HG03439 (cell line): ENCODE data around the gene CARMIL1.

Experiments
- ATAC-seq: cut with Tn5 transposase; IDR thresholded peaks from one replicate; pipeline ENCODE4 v1.9.1; 2021; ENCODE audit warnings: mild to moderate bottlenecking, moderate library complexity; ENCODE audit not compliant: unreplicated experiment

The CARMIL1 gene

DNA sequence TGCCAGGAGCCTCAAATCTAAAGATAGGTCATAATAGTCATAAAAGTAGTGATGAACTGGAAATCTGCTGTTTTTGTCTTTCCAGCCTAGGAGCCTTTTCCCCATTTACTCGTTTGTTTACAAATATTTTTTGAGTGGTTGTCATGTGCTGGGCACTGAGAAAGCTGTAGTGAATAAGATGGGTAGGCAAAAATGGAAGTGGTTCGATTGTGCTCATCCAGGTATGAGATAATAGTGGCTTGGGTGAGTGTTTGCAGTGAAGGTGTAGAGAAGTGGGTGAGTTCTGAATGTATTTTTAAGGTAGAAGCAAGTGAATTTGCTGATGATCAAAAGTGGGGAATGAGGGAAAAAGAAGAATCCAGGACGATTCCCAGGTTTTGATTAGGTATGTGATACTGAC, 53.0 kb downstream of the CARMIL1 start:
- no peak for ATAC-seq

GRCh38 chr6:25332655-25333071, 53.5 kb downstream of the CARMIL1 start:
- ATAC-seq = no peak

DNA sequence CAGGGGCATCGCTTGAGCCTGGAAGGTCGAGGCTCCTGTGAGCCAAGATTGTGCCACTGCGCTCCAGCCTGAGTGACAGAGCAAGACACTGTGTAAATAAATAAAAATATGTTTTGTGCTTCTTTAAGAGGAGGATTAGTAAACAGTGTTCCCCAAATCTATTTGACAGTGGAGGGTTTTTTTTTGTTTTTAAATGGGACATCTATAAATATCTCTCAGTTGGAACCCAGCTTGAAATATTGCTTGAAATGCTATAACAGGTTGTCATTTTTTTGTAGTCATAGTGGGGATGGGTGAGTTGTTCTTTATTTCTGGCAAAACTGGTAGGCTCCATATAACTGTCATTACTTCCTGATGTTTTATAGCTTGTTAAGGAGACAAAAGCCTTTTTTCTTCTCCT, 54.3 kb downstream of the CARMIL1 start:
- ATAC-seq = no peak

DNA sequence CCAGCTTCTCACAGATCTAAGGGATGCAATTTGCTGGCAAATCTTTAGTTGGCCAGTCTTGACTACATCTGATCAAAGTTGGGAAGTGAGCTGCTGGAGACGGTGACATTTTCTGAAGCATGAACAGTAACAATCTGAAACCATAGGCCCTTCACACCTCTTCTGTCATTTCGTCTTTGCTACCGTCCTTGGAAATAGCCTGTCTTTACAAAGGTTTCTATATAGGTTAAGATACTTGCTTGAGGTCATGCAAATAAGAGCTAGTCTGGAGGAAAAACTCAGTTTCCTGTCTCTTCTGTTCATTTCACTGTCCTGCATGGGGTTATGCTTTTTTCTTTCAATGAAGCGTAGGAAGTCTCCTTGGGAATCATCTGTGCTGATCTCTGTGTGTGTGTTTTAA, 55.6 kb downstream of the CARMIL1 start:
- no peak for ATAC-seq

DNA sequence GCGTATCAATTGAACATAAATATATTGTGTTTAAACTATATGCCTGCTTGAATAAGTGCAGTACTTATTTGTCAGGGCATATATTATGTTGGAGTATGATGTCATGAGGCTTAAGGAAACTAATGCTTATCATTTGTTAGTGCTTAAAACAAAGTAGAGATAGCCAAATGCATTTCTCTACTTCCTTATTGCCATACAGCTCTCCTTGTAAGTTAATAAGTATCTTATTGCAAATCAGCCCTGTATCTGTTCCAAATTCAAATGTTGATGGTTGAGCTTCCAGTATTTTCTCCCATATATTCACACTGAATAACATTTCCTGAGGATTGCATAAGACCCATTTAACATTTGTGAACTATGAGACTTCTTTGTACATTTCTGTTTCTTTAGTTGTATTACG, 57.8 kb downstream of the CARMIL1 start:
- ATAC-seq = no peak

GRCh38 chr6:25337431-25337830, 58.3 kb downstream of the CARMIL1 start:
- ATAC-seq = no peak

DNA sequence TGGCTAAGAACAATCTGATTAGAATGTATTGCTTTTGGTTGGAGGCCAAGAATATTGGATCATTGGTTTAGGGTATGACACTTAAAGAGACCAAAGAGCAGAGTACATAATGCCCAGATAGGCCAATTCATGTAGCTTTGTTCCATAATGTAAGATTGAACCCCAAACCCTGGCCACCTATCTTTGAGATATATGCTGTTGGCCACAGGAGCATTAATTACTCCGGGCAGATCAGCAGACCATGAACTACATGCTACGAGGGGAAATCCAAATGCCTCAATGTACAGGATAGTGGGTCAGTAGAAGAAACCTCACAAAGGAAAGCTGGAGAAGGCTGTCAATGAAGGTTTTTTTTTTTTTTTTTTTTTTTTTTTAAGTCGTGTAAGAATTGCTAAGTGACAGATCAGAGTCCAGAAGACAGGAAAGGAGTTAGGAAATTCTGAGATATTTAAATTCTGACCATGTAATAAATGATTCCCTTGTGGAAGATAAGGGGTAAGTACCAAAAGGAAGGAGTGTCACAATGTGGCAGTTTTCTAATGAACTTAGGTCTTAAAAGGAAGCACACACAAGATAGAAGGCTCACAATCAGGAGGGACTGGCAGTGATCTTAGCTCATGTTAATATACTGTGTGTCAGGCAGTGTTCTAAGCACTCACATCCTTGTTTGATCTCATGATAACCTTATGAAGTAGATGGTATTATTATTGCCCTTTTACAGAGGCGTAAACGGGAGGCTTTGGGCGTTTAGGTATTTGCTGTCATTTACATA, 61.4 kb downstream of the CARMIL1 start:
- no peak for ATAC-seq

- ATAC-seq = no peak
Measured at GRCh38 chr6:25341203-25341552, 62.0 kb downstream of the CARMIL1 start.

DNA sequence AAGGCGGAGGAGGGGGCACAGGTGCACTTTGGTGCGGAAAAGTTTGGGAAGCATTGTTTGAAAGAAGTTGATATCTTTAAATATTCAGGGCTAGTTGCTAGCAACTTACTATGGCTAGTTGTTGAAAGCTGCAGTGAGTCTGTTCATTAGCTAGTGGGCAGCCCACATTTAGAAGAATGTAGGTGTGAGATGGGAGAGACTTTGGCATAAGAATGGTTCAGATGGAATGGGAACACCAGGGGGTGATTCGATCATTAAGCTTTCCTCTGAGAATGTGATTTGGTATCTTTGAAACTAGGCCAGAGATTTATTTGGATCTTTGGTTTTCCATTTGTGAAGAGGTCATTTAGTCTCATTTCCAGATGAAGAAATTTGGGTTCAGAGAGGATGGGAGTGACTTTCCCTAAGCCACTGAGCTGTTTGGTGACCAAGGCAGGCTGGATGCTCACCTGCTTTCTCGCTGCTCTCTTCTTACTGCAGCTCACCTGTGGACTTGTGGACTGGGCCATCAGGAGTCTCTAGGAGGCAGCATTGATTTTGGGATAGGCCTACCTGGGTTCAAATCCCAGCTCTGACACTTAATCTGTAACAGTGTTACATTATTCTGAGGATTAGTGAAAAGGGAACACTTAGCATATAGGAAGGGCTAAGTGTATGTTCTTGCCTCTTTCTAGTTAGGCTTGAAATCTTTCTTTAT, 62.9 kb downstream of the CARMIL1 start:
- ATAC-seq = no peak

DNA sequence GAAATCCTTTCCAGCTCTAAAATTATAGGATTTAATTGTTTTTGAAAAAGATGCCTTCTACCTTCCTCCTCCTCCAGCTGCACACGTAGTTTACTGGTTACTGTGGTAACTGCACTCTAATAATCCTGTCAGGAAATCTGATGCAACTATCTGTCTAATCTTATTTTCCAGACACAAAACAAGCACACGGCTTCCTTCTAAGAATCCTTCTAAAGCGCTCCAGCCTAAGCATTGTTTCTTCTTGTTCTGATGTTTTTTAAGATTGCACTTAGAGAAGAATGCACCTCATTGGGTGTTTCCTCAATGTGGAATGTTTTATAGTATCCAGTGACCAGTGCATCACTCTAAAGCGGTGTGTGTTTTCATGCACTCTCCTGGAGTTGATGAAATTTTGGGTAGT, 63.6 kb downstream of the CARMIL1 start:
- ATAC-seq = no peak

GRCh38 chr6:25343984-25344383, 64.8 kb downstream of the CARMIL1 start:
- no peak for ATAC-seq

- no peak for ATAC-seq
Measured at GRCh38 chr6:25344827-25345226, 65.7 kb downstream of the CARMIL1 start.

- no peak for ATAC-seq
Measured at GRCh38 chr6:25346064-25346463, 66.9 kb downstream of the CARMIL1 start.

- ATAC-seq = no peak
Measured at GRCh38 chr6:25350573-25350972, 71.4 kb downstream of the CARMIL1 start.

DNA sequence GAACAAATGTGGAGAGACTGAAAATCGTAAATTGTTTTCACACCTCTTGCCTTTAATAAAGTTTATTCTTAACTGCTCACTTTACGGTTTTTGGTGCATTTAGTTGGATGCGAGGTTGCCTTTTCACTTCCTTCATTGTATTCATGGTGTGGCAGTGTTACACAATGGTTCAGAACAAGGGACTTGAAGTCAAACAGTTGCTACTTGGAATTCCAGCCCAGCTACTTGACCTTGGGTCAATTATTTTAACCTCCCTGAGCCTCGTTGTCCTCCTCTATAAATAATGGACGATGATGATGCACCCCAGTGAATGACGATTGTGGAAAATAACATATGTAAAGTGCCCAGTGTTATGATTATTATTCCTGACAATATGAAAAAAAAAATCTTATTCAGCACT, 72.3 kb downstream of the CARMIL1 start:
- ATAC-seq = no peak

DNA sequence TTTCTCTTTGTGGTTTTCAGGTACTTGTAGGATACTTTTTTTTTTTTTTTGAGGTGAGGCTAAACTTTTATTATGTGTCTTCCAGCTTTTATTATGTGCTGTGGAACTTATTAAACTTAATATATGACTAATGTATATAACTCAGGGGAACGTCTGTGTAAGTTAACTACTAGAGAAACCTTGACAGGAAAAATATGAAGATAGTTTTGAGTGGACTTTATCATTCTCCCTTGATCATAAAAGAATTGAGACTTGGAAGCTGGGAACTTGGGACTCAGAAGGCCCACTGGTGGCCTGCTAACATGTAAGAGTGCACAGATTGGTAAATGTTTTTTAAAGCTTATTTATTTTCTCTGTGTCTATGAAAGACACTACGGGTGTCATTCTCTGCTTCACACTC, 73.1 kb downstream of the CARMIL1 start:
- ATAC-seq = no peak

GRCh38 chr6:25354078-25354932, 75.1 kb downstream of the CARMIL1 start:
- ATAC-seq = no peak

GRCh38 chr6:25359191-25359861, 80.2 kb downstream of the CARMIL1 start:
- ATAC-seq = no peak

GRCh38 chr6:25359891-25360290, 80.7 kb downstream of the CARMIL1 start:
- no peak for ATAC-seq

- ATAC-seq = no peak
Measured at GRCh38 chr6:25360621-25361020, 81.4 kb downstream of the CARMIL1 start.

DNA sequence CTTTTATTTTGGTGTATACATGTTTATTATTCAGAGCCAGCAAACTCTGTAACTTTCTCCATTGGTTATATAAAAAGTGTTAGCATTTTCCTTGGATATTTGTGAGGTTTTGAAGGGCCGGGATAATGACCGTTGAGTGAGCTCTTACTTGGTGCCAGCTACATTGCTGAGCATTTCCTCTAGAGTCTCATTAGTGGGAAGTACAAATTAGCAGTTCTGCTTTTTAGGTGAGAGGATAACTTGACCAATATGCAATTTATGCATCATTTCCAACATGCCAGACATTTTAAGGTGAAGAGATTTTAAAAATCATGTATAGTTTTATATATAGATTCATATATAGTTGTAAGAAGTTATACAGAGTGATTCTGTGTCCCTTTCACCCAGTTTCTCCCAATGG, 84.3 kb downstream of the CARMIL1 start:
- ATAC-seq = no peak
